K562 (cell line): Measurements from ENCODE around the gene RTCB. TPM values are rescaled to one million over a fixed set of nuclear protein-coding genes. Genes with fewer than 3 reads are reported as not detected.
A peak's percentile ranks its signal among the peaks of the same experiment; 100 is the strongest.

ENCODE experiments used
- ARID2 ChIP-seq: fragments of 450-650 bp; IDR thresholded peaks from 2 replicates; pipeline ENCODE4 v1.6.1; 2017; ENCODE audit warnings: antibody characterized with exemption, mild to moderate bottlenecking
- DACH1 ChIP-seq: fragments of 450-650 bp; IDR thresholded peaks from 2 replicates; pipeline ENCODE4 v1.6.1; 2018; ENCODE audit not compliant: partially characterized antibody
- EGR1 ChIP-seq: fragments of 450-650 bp; conservative IDR thresholded peaks from 2 replicates; pipeline ENCODE4 v1.6.1; 2017; ENCODE audit warnings: mild to moderate bottlenecking
- RAD21 ChIP-seq, 2 experiments: fragments of 250-450 bp in 1 of 2; fragments of 450-650 bp in 1 of 2; sonication (Bioruptor Pico) in 1 of 2; formaldehyde crosslinking in 1 of 2; IDR thresholded peaks in 1 of 2; conservative IDR thresholded peaks in 1 of 2; 2 replicates each; pipeline versions ENCODE4 v1.4.0 to v1.8.0; 2020 to 2022; ENCODE audit warnings: mild to moderate bottlenecking in 2 of 2, moderate library complexity in 1 of 2
- TGIF2 ChIP-seq: sonication (generic); formaldehyde crosslinking; IDR thresholded peaks from 2 replicates; pipeline ENCODE4 v1.8.1; 2022; ENCODE audit warnings: mild to moderate bottlenecking, missing genetic modification reagents, moderate library complexity
- ZEB2 ChIP-seq: fragments of 450-650 bp; IDR thresholded peaks from 2 replicates; pipeline ENCODE4 v1.6.1; 2016
- polyA plus RNA-seq, 8 experiments: library from polyadenylated mRNA; depleted of rRNA in 4 of 8; stranded (reverse) in 5 of 8; unstranded in 3 of 8; fragments of >200 nt; fragmentation: Nextera tagmentation in 2 of 8; fragmentation: Illumina TruSeq in 1 of 8; extraction: Ambion mirVana in 2 of 8; extraction: Trizol in 1 of 8; gene quantifications; 2 replicates each; pipeline versions ENCODE4 v1.2.1 to v1.2.3, GENCODE V29; 2011 to 2014; ENCODE audit warnings: inconsistent platforms in 1 of 8, missing spikeins in 1 of 8
- total RNA-seq, 7 experiments: library from RNA; depleted of rRNA in 6 of 7; stranded (reverse); fragments of >200 nt in 6 of 7; fragmentation: Illumina TruSeq in 2 of 7; extraction: Trizol in 2 of 7; gene quantifications; 2 replicates each; pipeline versions ENCODE4 v1.2.1 to v1.2.3, GENCODE V29; 2011 to 2021; ENCODE audit warnings: low replicate concordance in 1 of 7
- TF ChIP-seq, protein P1 (sequence below): fragments of 250-450 bp; sonication (Bioruptor Pico); IDR thresholded peaks from 2 replicates; pipeline ENCODE4 v1.4.0; 2020
- TF ChIP-seq, protein P2 (sequence below): sonication (generic); formaldehyde crosslinking; IDR thresholded peaks from 2 replicates; pipeline ENCODE4 v1.8.0; 2022; ENCODE audit warnings: missing genetic modification reagents, mild to moderate bottlenecking, moderate library complexity, borderline replicate concordance
- TF ChIP-seq, protein P3 (sequence below): IDR thresholded peaks from 3 replicates; pipeline ENCODE4 v1.6.1; 2011; ENCODE audit warnings: borderline replicate concordance, mild to moderate bottlenecking, moderate library complexity; ENCODE audit not compliant: insufficient read length; ENCODE audit errors: extremely low read depth
- TF ChIP-seq, protein P4 (sequence below): fragments of 250-450 bp; sonication (Bioruptor Pico); IDR thresholded peaks from 2 replicates; pipeline ENCODE4 v1.5.0; 2020; ENCODE audit warnings: mild to moderate bottlenecking
- TF ChIP-seq, protein P5 (sequence below): fragments of 250-450 bp; sonication (Bioruptor Pico); IDR thresholded peaks from 2 replicates; pipeline ENCODE4 v1.5.0; 2021
- TF ChIP-seq, protein P6 (sequence below): IDR thresholded peaks from 2 replicates; pipeline ENCODE4 v1.6.1; 2012; ENCODE audit warnings: low read depth, low read length, improper control_type of control experiment, borderline replicate concordance

The RTCB gene
- total and polyA plus RNA-seq, 9 of the 15 experiments (the other 6 are each of a cell fraction or from before 2014, with no cell fraction given) = 80.3 to 269 (median 92.3) TPM

DNA sequence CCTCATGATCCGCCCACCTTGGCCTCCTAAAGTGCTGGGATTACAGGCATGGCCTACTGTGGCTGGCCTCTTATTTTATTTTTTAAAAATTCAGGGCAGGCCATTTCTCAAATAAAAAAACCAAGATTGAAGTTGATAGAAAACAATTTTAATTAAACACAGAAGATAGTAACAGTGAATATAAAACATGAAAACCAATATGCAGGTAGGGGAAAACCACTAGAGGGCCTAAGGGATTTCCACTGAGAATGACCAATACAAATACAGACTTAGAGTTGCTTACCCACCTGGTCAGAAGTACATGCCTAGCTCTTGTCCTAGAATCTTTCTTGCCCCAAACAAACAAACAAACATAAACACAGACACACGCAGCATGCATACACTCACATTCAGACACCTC is 1.7 kb upstream of the RTCB start (continued):
- TF ChIP-seq, protein P1, sequence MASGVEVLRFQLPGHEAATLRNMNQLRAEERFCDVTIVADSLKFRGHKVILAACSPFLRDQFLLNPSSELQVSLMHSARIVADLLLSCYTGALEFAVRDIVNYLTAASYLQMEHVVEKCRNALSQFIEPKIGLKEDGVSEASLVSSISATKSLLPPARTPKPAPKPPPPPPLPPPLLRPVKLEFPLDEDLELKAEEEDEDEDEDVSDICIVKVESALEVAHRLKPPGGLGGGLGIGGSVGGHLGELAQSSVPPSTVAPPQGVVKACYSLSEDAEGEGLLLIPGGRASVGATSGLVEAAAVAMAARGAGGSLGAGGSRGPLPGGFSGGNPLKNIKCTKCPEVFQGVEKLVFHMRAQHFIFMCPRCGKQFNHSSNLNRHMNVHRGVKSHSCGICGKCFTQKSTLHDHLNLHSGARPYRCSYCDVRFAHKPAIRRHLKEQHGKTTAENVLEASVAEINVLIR (CRISPR knock-in tag) = no peak
- TF ChIP-seq ARID2 = no peak
- TF ChIP-seq DACH1 = no peak
- TF ChIP-seq RAD21 (CRISPR knock-in tag; conservative IDR thresholded peaks at IDR 0.05 in 1 of 2, IDR thresholded peaks at IDR 0.05 in 1 of 2) = peak; percentile 13 to 25; a peak in 2 of 4 replicates
- TF ChIP-seq, protein P2, sequence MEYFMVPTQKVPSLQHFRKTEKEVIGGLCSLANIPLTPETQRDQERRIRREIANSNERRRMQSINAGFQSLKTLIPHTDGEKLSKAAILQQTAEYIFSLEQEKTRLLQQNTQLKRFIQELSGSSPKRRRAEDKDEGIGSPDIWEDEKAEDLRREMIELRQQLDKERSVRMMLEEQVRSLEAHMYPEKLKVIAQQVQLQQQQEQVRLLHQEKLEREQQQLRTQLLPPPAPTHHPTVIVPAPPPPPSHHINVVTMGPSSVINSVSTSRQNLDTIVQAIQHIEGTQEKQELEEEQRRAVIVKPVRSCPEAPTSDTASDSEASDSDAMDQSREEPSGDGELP = no peak
- no peak for TF ChIP-seq ZEB2
- TF ChIP-seq, protein P3, sequence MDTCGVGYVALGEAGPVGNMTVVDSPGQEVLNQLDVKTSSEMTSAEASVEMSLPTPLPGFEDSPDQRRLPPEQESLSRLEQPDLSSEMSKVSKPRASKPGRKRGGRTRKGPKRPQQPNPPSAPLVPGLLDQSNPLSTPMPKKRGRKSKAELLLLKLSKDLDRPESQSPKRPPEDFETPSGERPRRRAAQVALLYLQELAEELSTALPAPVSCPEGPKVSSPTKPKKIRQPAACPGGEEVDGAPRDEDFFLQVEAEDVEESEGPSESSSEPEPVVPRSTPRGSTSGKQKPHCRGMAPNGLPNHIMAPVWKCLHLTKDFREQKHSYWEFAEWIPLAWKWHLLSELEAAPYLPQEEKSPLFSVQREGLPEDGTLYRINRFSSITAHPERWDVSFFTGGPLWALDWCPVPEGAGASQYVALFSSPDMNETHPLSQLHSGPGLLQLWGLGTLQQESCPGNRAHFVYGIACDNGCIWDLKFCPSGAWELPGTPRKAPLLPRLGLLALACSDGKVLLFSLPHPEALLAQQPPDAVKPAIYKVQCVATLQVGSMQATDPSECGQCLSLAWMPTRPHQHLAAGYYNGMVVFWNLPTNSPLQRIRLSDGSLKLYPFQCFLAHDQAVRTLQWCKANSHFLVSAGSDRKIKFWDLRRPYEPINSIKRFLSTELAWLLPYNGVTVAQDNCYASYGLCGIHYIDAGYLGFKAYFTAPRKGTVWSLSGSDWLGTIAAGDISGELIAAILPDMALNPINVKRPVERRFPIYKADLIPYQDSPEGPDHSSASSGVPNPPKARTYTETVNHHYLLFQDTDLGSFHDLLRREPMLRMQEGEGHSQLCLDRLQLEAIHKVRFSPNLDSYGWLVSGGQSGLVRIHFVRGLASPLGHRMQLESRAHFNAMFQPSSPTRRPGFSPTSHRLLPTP = no peak
- TF ChIP-seq, protein P4, sequence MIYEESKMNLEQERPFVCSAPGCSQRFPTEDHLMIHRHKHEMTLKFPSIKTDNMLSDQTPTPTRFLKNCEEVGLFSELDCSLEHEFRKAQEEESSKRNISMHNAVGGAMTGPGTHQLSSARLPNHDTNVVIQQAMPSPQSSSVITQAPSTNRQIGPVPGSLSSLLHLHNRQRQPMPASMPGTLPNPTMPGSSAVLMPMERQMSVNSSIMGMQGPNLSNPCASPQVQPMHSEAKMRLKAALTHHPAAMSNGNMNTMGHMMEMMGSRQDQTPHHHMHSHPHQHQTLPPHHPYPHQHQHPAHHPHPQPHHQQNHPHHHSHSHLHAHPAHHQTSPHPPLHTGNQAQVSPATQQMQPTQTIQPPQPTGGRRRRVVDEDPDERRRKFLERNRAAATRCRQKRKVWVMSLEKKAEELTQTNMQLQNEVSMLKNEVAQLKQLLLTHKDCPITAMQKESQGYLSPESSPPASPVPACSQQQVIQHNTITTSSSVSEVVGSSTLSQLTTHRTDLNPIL (CRISPR knock-in tag) = no peak
- TF ChIP-seq, protein P5, sequence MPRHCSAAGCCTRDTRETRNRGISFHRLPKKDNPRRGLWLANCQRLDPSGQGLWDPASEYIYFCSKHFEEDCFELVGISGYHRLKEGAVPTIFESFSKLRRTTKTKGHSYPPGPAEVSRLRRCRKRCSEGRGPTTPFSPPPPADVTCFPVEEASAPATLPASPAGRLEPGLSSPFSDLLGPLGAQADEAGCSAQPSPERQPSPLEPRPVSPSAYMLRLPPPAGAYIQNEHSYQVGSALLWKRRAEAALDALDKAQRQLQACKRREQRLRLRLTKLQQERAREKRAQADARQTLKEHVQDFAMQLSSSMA = no peak
- TF ChIP-seq EGR1 = 0 out of 2 replicates have a peak, but pooled peaks have one; percentile 14
- TF ChIP-seq TGIF2 (CRISPR knock-in tag) = no peak
- TF ChIP-seq, protein P6, sequence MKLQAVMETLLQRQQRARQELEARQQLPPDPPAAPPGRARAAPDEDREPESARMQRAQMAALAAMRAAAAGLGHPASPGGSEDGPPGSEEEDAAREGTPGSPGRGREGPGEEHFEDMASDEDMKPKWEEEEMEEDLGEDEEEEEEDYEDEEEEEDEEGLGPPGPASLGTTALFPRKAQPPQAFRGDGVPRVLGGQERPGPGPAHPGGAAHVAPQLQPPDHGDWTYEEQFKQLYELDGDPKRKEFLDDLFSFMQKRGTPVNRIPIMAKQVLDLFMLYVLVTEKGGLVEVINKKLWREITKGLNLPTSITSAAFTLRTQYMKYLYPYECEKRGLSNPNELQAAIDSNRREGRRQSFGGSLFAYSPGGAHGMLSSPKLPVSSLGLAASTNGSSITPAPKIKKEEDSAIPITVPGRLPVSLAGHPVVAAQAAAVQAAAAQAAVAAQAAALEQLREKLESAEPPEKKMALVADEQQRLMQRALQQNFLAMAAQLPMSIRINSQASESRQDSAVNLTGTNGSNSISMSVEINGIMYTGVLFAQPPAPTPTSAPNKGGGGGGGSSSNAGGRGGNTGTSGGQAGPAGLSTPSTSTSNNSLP = no peak
